ENCODE results near the gene RBMS3.
"Not testable (repeated sequence)": the region's sequence is repeated elsewhere in the genome, so short reads cannot be mapped to it uniquely, and the experiment has no call there.

The RBMS3 gene

GRCh38 chr3:29493109-29493508 is 212.2 kb downstream of the RBMS3 start:
- no peak for DNase-seq

- no peak for DNase-seq
Observed at GRCh38 chr3:29494305-29495036, 213.6 kb downstream of the RBMS3 start.

- no peak for DNase-seq
Observed at GRCh38 chr3:29497282-29497681, 216.4 kb downstream of the RBMS3 start.

GRCh38 chr3:29502771-29503170 is 221.9 kb downstream of the RBMS3 start:
- DNase-seq: no peak

- no peak for DNase-seq
Observed at GRCh38 chr3:29503314-29503713, 222.4 kb downstream of the RBMS3 start.

- no peak for DNase-seq
Observed at GRCh38 chr3:29503958-29504357, 223.1 kb downstream of the RBMS3 start.

GRCh38 chr3:29506502-29506901 is 225.6 kb downstream of the RBMS3 start:
- DNase-seq: no peak

- no peak for DNase-seq
Observed at GRCh38 chr3:29511701-29512100, 230.8 kb downstream of the RBMS3 start.

- no peak for DNase-seq
Observed at GRCh38 chr3:29512641-29513040, 231.8 kb downstream of the RBMS3 start.

- DNase-seq: no peak
Observed at GRCh38 chr3:29513236-29513635, 232.4 kb downstream of the RBMS3 start.

- no peak for DNase-seq
Observed at GRCh38 chr3:29514170-29514569, 233.3 kb downstream of the RBMS3 start.

- no peak for DNase-seq
Observed at GRCh38 chr3:29514912-29515311, 234.0 kb downstream of the RBMS3 start.

- DNase-seq: no peak
Observed at GRCh38 chr3:29515451-29515850, 234.6 kb downstream of the RBMS3 start.

- no peak for DNase-seq
Observed at GRCh38 chr3:29516164-29516563, 235.3 kb downstream of the RBMS3 start.

GRCh38 chr3:29520764-29521163 is 239.9 kb downstream of the RBMS3 start:
- no peak for DNase-seq

- no peak for DNase-seq
Observed at GRCh38 chr3:29521293-29521692, 240.4 kb downstream of the RBMS3 start.

GRCh38 chr3:29521751-29522150 is 240.9 kb downstream of the RBMS3 start:
- DNase-seq: no peak

GRCh38 chr3:29524433-29524832 is 243.6 kb downstream of the RBMS3 start:
- not testable (repeated sequence) for DNase-seq

GRCh38 chr3:29525254-29525881 is 244.5 kb downstream of the RBMS3 start:
- DNase-seq: no peak

- no peak for DNase-seq
Observed at GRCh38 chr3:29527246-29527645, 246.4 kb downstream of the RBMS3 start.

- DNase-seq: no peak
Observed at GRCh38 chr3:29531644-29532043, 250.8 kb downstream of the RBMS3 start.

GRCh38 chr3:29532473-29532872 is 251.6 kb downstream of the RBMS3 start:
- no peak for DNase-seq

- no peak for DNase-seq
Observed at GRCh38 chr3:29534006-29534405, 253.1 kb downstream of the RBMS3 start.

GRCh38 chr3:29536016-29536758 is 255.3 kb downstream of the RBMS3 start:
- no peak for DNase-seq

Measured in GOT3 (cell line).